Limb (tissue), 2 donors: Measurements from ENCODE around the gene LRRC3.

ENCODE experiments used
- DNase-seq, 2 donors: peaks; one replicate each; pipeline ENCODE4 v3.0.0-alpha.2; 2016; ENCODE audit errors: extremely low spot score in 2 of 2

Gene LRRC3

GRCh38 chr21:44511219-44511937, 56.1 kb downstream of the LRRC3 start:
- no peak for DNase-seq
